NT2/D1 (cell line): ENCODE measurements around the gene CHST1.

Source experiments
- DNase-seq: peaks from one replicate; pipeline ENCODE4 v3.0.0-alpha.2; 2011; ENCODE audit warnings: low read depth, low spot score
- H3K27me3 ChIP-seq: 2 replicates; pipeline ENCODE4 v1.6.0; 2011; ENCODE audit warnings: mild to moderate bottlenecking; ENCODE audit not compliant: insufficient read length, insufficient read depth
- H3K36me3 ChIP-seq: 2 replicates; pipeline ENCODE4 v1.6.1; 2011; ENCODE audit warnings: mild to moderate bottlenecking, low read length, mixed read lengths; ENCODE audit not compliant: insufficient read depth, insufficient read length
- H3K4me1 ChIP-seq: 2 replicates; pipeline ENCODE4 v1.5.1; 2011; ENCODE audit not compliant: insufficient read depth, insufficient read length
- H3K4me3 ChIP-seq: 2 replicates; pipeline ENCODE4 v1.5.1; 2011; ENCODE audit warnings: low read depth; ENCODE audit not compliant: insufficient read length
- H3K9ac ChIP-seq: 2 replicates; pipeline ENCODE4 v1.6.0; 2011; ENCODE audit warnings: low read depth; ENCODE audit not compliant: insufficient read length
- H3K9me3 ChIP-seq: 2 replicates; pipeline ENCODE4 v1.5.1; 2011; ENCODE audit warnings: mild to moderate bottlenecking, low read length; ENCODE audit not compliant: insufficient read depth
- SUZ12 ChIP-seq: IDR thresholded peaks from 2 replicates; pipeline ENCODE4 v1.6.1; 2011; ENCODE audit not compliant: insufficient read length, insufficient read depth; ENCODE audit errors: extremely low read depth
- YY1 ChIP-seq: IDR thresholded peaks from 2 replicates; pipeline ENCODE4 v1.6.1; 2011; ENCODE audit not compliant: insufficient read length, insufficient read depth
- ZNF274 ChIP-seq: IDR thresholded peaks from 2 replicates; pipeline ENCODE4 v1.6.1; 2011; ENCODE audit warnings: mild to moderate bottlenecking, low read depth, low read length

CHST1 gene

GRCh38 chr11:45698777-45699497 lies 33.5 kb upstream of the CHST1 start:
- Histone ChIP-seq H3K4me3 (no peak overlapping the region), H3K4me1 (no peaks in the 10 kb centered on the region), H3K9ac (no peak overlapping the region), H3K36me3 (no peaks in the 10 kb centered on the region), H3K27me3 (peaks cover 6% of the 10 kb centered on the region), H3K9me3 (no peaks in the 10 kb centered on the region)
- DNase-seq, result no peak
- TF ChIP-seq ZNF274, result no peak
- no peak for TF ChIP-seq YY1
- TF ChIP-seq SUZ12, result no peak

GRCh38 chr11:45692808-45693453 lies 27.5 kb upstream of the CHST1 start:
- no peaks in the 10 kb centered on the region for H3K9me3 ChIP-seq
- no peak overlapping the region for H3K9ac ChIP-seq
- no peak overlapping the region for H3K4me3 ChIP-seq
- no peaks in the 10 kb centered on the region for H3K27me3 ChIP-seq
- H3K36me3 ChIP-seq, result no peaks in the 10 kb centered on the region
- no peaks in the 10 kb centered on the region for H3K4me1 ChIP-seq
- no peak for DNase-seq
- no peak for TF ChIP-seq ZNF274
- no peak for TF ChIP-seq SUZ12

- Histone ChIP-seq H3K27me3 (peaks cover 1% of the 10 kb centered on the region), H3K4me1 (peaks cover 3% of the 10 kb centered on the region), H3K4me3 (no peak overlapping the region), H3K9ac (no peak overlapping the region), H3K36me3 (no peaks in the 10 kb centered on the region), H3K9me3 (no peaks in the 10 kb centered on the region)
- no peak for DNase-seq
- TF ChIP-seq SUZ12 (no peak), YY1 (no peak), ZNF274 (no peak)
Measured at GRCh38 chr11:45688472-45689033, 23.1 kb upstream of the CHST1 start.

- Histone ChIP-seq H3K4me1 (peaks cover 3% of the 10 kb centered on the region), H3K4me3 (no peak overlapping the region), H3K36me3 (no peaks in the 10 kb centered on the region), H3K27me3 (peaks cover 6% of the 10 kb centered on the region), H3K9ac (no peak overlapping the region), H3K9me3 (no peaks in the 10 kb centered on the region)
- TF ChIP-seq YY1 (no peak), SUZ12 (no peak)
- DNase-seq, result no peak
Measured at GRCh38 chr11:45687836-45688235, 22.4 kb upstream of the CHST1 start.

GRCh38 chr11:45685964-45686537 lies 20.6 kb upstream of the CHST1 start:
- TF ChIP-seq ZNF274, result no peak
- TF ChIP-seq YY1, result no peak
- no peak for TF ChIP-seq SUZ12
- no peak for DNase-seq
- H3K9ac ChIP-seq, result no peak overlapping the region
- no peaks in the 10 kb centered on the region for H3K9me3 ChIP-seq
- H3K4me1 ChIP-seq, result peaks cover 3% of the 10 kb centered on the region
- no peak overlapping the region for H3K4me3 ChIP-seq
- H3K36me3 ChIP-seq, result no peaks in the 10 kb centered on the region
- peaks cover 6% of the 10 kb centered on the region for H3K27me3 ChIP-seq

- no peak for TF ChIP-seq YY1
- TF ChIP-seq ZNF274, result no peak
- no peak for TF ChIP-seq SUZ12
- Histone ChIP-seq H3K9me3 (no peaks in the 10 kb centered on the region), H3K4me3 (no peak overlapping the region), H3K36me3 (no peaks in the 10 kb centered on the region), H3K4me1 (peaks cover 3% of the 10 kb centered on the region), H3K27me3 (peaks cover 6% of the 10 kb centered on the region), H3K9ac (no peak overlapping the region)
- no peak for DNase-seq
Measured at GRCh38 chr11:45684440-45684839, 19.0 kb upstream of the CHST1 start.
